ENCODE measurements around the gene IL1RAPL1.

- TF ChIP-seq REST (IDR thresholded peaks at IDR 0.05; ENCODE audit: borderline replicate concordance) (no peak), EZH2 (IDR thresholded peaks at IDR 0.05; ENCODE audit: borderline replicate concordance, insufficient read depth, low read length, poor library complexity, severe bottlenecking) (no peak), CTCF (IDR thresholded peaks at IDR 0.05; ENCODE audit: poor library complexity, severe bottlenecking) (no peak), POLR2AphosphoS5 (IDR thresholded peaks at IDR 0.05) (no peak), EP300 (conservative IDR thresholded peaks at IDR 0.05; ENCODE audit: poor library complexity, severe bottlenecking) (no peak)
Observed at GRCh38 chrX:29155286-29155685, 568.0 kb downstream of the IL1RAPL1 start.
